HepG2 (cell line): ENCODE measurements around the gene ZC3H18. TPM values are rescaled to one million over a fixed set of nuclear protein-coding genes. Genes with fewer than 3 reads are reported as not detected.

Experiments used
- ARID2 ChIP-seq: sonication (generic); formaldehyde crosslinking; IDR thresholded peaks from 2 replicates; pipeline ENCODE4 v1.8.1; 2022; ENCODE audit warnings: mild to moderate bottlenecking, missing genetic modification reagents, borderline replicate concordance
- CC2D1A ChIP-seq: sonication (generic); formaldehyde crosslinking; IDR thresholded peaks from 2 replicates; pipeline ENCODE4 v1.8.1; 2023; ENCODE audit warnings: mild to moderate bottlenecking, missing genetic modification reagents
- POLR2G ChIP-seq: fragments of 200-400 bp; formaldehyde crosslinking; IDR thresholded peaks from 2 replicates; pipeline ENCODE4 v1.6.1; 2018; ENCODE audit warnings: mild to moderate bottlenecking, low read depth, low read length, moderate library complexity
- RBM22 ChIP-seq: fragments of 200-400 bp; formaldehyde crosslinking; optimal IDR thresholded peaks from 2 replicates; pipeline ENCODE3; 2017; ENCODE audit warnings: mild to moderate bottlenecking, low read length, moderate library complexity
- SALL1 ChIP-seq: sonication (generic); formaldehyde crosslinking; IDR thresholded peaks from 2 replicates; pipeline ENCODE4 v1.8.0; 2022; ENCODE audit warnings: mild to moderate bottlenecking, missing genetic modification reagents
- SCMH1 ChIP-seq: sonication (generic); formaldehyde crosslinking; IDR thresholded peaks from 2 replicates; pipeline ENCODE4 v1.9.0; 2021; ENCODE audit warnings: missing genetic modification reagents, mild to moderate bottlenecking, borderline replicate concordance
- U2AF2 ChIP-seq: fragments of 200-400 bp; formaldehyde crosslinking; IDR thresholded peaks from 2 replicates; pipeline ENCODE4 v1.6.1; 2017; ENCODE audit warnings: low read depth, mild to moderate bottlenecking, low read length
- ZBTB7A ChIP-seq: sonication (generic); formaldehyde crosslinking; IDR thresholded peaks from 2 replicates; pipeline ENCODE4 v1.8.0; 2022; ENCODE audit warnings: mild to moderate bottlenecking, missing genetic modification reagents
- ZKSCAN8 ChIP-seq: IDR thresholded peaks from 2 replicates; pipeline ENCODE4 v1.6.1; 2016; ENCODE audit warnings: borderline replicate concordance, missing genetic modification reagents, missing compliant biosample characterization
- ZNF333 ChIP-seq: sonication (generic); formaldehyde crosslinking; IDR thresholded peaks from 2 replicates; pipeline ENCODE4 v1.4.0; 2020; ENCODE audit warnings: mild to moderate bottlenecking, missing genetic modification reagents, borderline replicate concordance
- ZNF460 ChIP-seq: sonication (generic); formaldehyde crosslinking; IDR thresholded peaks from 2 replicates; pipeline ENCODE4 v1.5.1; 2020; ENCODE audit warnings: missing genetic modification reagents, mild to moderate bottlenecking, borderline replicate concordance
- ZNF510 ChIP-seq: sonication (generic); formaldehyde crosslinking; IDR thresholded peaks from 2 replicates; pipeline ENCODE4 v1.4.0; 2020; ENCODE audit warnings: low read depth, mild to moderate bottlenecking, missing genetic modification reagents
- ZNF569 ChIP-seq: sonication (generic); formaldehyde crosslinking; IDR thresholded peaks from 2 replicates; pipeline ENCODE4 v1.5.0; 2020; ENCODE audit warnings: mild to moderate bottlenecking, missing genetic modification reagents, moderate library complexity, borderline replicate concordance
- polyA plus RNA-seq, 8 experiments: library from polyadenylated mRNA; depleted of rRNA in 3 of 8; stranded (reverse) in 7 of 8; unstranded in 1 of 8; fragments of >200 nt; fragmentation: Illumina TruSeq in 4 of 8; extraction: Trizol in 4 of 8; gene quantifications; 2 replicates each; pipeline versions ENCODE4 v1.2.1 to v1.2.3, GENCODE V29; 2011 to 2016; ENCODE audit warnings: low read depth in 4 of 8, missing spikeins in 1 of 8, mixed read lengths in 1 of 8; ENCODE audit not compliant: insufficient read depth in 1 of 8
- total RNA-seq, 5 experiments: library from RNA; depleted of rRNA; stranded (reverse); fragments of >200 nt; fragmentation: Illumina TruSeq; extraction: Trizol; gene quantifications; 2 replicates each; pipeline ENCODE4 v1.2.3, GENCODE V29; 2016; ENCODE audit warnings: low read depth in 1 of 5
- TF ChIP-seq, protein P1 (sequence below): IDR thresholded peaks from 2 replicates; pipeline ENCODE4 v1.6.1; 2016; ENCODE audit warnings: low read depth, missing genetic modification reagents, missing compliant biosample characterization
- TF ChIP-seq, protein P2 (sequence below): sonication (generic); formaldehyde crosslinking; conservative IDR thresholded peaks from 2 replicates; pipeline ENCODE4 v1.8.0; 2022; ENCODE audit warnings: low read depth, missing genetic modification reagents
- TF ChIP-seq, protein P3 (sequence below): sonication (generic); formaldehyde crosslinking; IDR thresholded peaks from 2 replicates; pipeline ENCODE4 v1.5.1; 2020; ENCODE audit warnings: missing genetic modification reagents, mild to moderate bottlenecking, borderline replicate concordance
- TF ChIP-seq, protein P4 (sequence below): sonication (generic); formaldehyde crosslinking; IDR thresholded peaks from 2 replicates; pipeline ENCODE4 v1.4.0; 2020; ENCODE audit warnings: missing genetic modification reagents, low read depth, mild to moderate bottlenecking, borderline replicate concordance
- TF ChIP-seq, protein P5 (sequence below): sonication (generic); formaldehyde crosslinking; IDR thresholded peaks from 2 replicates; pipeline ENCODE4 v1.5.0; 2020; ENCODE audit warnings: mild to moderate bottlenecking, missing genetic modification reagents, borderline replicate concordance

ZC3H18 gene
- total and polyA plus RNA-seq, 2 of the 13 experiments (the other 11 are each of a cell fraction or from before 2014, with no cell fraction given): 11.2 to 27.4 TPM

- TF ChIP-seq, protein P1, sequence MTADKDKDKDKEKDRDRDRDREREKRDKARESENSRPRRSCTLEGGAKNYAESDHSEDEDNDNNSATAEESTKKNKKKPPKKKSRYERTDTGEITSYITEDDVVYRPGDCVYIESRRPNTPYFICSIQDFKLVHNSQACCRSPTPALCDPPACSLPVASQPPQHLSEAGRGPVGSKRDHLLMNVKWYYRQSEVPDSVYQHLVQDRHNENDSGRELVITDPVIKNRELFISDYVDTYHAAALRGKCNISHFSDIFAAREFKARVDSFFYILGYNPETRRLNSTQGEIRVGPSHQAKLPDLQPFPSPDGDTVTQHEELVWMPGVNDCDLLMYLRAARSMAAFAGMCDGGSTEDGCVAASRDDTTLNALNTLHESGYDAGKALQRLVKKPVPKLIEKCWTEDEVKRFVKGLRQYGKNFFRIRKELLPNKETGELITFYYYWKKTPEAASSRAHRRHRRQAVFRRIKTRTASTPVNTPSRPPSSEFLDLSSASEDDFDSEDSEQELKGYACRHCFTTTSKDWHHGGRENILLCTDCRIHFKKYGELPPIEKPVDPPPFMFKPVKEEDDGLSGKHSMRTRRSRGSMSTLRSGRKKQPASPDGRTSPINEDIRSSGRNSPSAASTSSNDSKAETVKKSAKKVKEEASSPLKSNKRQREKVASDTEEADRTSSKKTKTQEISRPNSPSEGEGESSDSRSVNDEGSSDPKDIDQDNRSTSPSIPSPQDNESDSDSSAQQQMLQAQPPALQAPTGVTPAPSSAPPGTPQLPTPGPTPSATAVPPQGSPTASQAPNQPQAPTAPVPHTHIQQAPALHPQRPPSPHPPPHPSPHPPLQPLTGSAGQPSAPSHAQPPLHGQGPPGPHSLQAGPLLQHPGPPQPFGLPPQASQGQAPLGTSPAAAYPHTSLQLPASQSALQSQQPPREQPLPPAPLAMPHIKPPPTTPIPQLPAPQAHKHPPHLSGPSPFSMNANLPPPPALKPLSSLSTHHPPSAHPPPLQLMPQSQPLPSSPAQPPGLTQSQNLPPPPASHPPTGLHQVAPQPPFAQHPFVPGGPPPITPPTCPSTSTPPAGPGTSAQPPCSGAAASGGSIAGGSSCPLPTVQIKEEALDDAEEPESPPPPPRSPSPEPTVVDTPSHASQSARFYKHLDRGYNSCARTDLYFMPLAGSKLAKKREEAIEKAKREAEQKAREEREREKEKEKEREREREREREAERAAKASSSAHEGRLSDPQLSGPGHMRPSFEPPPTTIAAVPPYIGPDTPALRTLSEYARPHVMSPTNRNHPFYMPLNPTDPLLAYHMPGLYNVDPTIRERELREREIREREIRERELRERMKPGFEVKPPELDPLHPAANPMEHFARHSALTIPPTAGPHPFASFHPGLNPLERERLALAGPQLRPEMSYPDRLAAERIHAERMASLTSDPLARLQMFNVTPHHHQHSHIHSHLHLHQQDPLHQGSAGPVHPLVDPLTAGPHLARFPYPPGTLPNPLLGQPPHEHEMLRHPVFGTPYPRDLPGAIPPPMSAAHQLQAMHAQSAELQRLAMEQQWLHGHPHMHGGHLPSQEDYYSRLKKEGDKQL (CRISPR knock-in tag): no peak
- TF ChIP-seq U2AF2 (no peak), ZNF333 (CRISPR knock-in tag) (no peak), SCMH1 (no peak), ZNF510 (CRISPR knock-in tag) (no peak), ARID2 (CRISPR knock-in tag) (no peak), ZNF569 (CRISPR knock-in tag) (no peak), POLR2G (no peak), ZNF460 (no peak), CC2D1A (CRISPR knock-in tag) (no peak), ZBTB7A (CRISPR knock-in tag) (no peak), RBM22 (no peak), ZKSCAN8 (CRISPR knock-in tag) (no peak), SALL1 (CRISPR knock-in tag) (peak; percentile 82)
- TF ChIP-seq, protein P2, sequence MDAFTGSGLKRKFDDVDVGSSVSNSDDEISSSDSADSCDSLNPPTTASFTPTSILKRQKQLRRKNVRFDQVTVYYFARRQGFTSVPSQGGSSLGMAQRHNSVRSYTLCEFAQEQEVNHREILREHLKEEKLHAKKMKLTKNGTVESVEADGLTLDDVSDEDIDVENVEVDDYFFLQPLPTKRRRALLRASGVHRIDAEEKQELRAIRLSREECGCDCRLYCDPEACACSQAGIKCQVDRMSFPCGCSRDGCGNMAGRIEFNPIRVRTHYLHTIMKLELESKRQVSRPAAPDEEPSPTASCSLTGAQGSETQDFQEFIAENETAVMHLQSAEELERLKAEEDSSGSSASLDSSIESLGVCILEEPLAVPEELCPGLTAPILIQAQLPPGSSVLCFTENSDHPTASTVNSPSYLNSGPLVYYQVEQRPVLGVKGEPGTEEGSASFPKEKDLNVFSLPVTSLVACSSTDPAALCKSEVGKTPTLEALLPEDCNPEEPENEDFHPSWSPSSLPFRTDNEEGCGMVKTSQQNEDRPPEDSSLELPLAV (CRISPR knock-in tag): no peak
- TF ChIP-seq, protein P3, sequence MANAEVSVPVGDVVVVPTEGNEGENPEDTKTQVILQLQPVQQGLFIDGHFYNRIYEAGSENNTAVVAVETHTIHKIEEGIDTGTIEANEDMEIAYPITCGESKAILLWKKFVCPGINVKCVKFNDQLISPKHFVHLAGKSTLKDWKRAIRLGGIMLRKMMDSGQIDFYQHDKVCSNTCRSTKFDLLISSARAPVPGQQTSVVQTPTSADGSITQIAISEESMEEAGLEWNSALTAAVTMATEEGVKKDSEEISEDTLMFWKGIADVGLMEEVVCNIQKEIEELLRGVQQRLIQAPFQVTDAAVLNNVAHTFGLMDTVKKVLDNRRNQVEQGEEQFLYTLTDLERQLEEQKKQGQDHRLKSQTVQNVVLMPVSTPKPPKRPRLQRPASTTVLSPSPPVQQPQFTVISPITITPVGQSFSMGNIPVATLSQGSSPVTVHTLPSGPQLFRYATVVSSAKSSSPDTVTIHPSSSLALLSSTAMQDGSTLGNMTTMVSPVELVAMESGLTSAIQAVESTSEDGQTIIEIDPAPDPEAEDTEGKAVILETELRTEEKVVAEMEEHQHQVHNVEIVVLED: no peak
- TF ChIP-seq, protein P4, sequence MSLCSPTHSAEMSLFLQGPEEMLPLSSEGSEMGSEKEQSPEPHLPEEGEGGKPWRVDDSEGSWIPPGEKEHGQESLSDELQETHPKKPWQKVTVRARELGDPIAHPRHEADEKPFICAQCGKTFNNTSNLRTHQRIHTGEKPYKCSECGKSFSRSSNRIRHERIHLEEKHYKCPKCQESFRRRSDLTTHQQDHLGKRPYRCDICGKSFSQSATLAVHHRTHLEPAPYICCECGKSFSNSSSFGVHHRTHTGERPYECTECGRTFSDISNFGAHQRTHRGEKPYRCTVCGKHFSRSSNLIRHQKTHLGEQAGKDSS: no peak
- TF ChIP-seq, protein P5, sequence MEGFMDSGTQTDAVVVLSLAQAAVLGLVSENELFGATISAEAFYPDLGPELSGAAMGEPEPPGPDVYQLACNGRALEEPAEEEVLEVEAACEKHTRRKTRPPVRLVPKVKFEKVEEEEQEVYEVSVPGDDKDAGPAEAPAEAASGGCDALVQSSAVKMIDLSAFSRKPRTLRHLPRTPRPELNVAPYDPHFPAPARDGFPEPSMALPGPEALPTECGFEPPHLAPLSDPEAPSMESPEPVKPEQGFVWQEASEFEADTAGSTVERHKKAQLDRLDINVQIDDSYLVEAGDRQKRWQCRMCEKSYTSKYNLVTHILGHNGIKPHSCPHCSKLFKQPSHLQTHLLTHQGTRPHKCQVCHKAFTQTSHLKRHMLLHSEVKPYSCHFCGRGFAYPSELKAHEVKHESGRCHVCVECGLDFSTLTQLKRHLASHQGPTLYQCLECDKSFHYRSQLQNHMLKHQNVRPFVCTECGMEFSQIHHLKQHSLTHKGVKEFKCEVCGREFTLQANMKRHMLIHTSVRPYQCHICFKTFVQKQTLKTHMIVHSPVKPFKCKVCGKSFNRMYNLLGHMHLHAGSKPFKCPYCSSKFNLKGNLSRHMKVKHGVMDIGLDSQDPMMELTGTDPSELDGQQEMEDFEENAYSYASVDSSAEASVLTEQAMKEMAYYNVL (CRISPR knock-in tag): no peak
Observed at GRCh38 chr16:88550246-88550661, 19.9 kb upstream of the ZC3H18 start (continued).
